Measurements from ENCODE around the gene INO80C.

INO80C gene, protein sequence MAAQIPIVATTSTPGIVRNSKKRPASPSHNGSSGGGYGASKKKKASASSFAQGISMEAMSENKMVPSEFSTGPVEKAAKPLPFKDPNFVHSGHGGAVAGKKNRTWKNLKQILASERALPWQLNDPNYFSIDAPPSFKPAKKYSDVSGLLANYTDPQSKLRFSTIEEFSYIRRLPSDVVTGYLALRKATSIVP

DNA sequence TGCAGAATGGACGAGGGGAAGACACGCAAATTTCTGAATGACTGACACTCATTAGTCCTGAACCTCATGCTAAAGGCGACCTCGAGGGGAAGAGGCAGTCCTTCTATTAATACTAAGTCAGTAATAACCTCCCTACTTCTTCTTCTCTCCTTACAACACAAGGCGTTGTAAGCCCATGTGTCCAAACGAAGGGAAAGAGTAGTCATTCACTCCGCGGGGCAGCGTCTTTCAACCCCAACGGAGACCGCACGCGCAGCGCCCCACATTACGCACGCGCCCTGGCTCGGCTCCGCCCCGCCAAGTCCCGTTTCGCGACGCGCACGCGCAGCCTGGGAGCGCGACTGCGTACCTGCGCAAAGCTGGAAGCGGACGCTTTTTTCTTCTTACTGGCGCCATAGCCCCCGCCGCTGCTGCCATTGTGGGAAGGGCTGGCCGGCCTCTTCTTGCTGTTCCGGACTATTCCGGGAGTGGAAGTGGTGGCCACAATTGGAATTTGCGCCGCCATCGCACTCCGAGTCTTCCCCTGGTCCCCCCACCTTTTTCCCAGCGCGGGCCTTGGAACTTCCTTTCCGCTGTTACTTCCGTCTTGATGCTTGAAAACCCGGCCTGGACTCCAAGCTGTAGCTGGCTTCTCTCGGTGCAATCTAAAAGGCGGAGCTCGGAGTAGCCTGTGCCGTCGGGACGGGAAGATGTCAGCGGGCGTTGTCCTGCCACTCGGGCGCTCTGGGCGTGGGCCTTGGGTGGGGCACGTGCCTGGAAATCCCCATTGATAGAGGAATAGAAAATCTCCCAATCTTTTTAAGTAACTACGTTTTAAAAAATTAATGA, at the start of gene INO80C:
Gene INO80C (minus strand): TSS at position 591 of the 828 bp plus-strand sequence. CDS start 86 bp downstream, at position 505.
- peak; percentile 90 for DNase-seq (ENCODE audit: low spot score)

DNA sequence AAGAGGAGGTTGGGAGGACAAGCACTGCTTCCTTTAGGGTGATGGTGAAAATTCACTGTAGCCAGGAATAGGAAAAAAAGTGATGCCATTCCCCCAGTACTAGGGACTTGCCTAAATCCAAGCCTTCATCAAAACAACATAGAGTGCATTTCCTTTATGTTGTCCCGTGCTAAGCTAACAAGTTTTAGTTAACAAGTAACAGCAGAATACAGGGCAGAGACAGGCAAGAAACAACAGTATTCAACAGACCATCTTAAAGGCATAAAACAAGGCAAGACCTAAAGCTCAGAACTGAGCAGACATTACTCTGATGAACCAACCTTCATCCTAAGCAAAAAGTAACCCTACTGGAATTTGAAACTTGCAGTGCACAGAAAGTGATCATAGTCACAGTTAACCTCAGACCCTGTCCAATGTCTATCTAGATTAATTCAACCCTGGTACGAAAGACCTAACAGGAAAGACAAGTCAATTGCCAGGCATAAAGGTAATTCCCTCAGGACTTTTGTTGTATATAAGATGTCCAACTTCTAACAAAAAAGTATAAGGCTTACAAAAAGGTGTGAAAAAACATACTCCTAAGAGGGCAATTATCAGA, 49.3 kb upstream of the INO80C start:
- DNase-seq (ENCODE audit: low spot score): no peak

DNA sequence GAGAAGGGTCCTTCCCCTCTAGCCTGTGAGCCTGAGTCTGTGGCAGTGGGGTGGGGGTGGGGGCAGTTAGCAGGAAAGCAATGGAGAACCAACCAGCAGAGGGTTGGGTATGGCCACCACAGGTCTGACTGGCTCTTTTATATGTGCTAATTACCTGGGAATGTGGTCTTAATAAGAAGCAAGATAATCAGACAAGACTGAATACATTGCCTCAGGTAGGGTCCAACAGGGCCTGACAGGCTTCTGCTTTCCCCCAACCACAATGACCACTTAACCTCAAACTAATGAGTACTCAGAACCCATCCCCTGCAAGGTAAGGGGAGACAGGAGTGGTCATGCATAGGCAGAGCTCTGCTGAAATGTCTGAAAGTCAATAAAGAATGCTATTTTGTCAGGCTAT, 44.6 kb upstream of the INO80C start:
- no peak for DNase-seq (ENCODE audit: low spot score)

- DNase-seq (ENCODE audit: low spot score): no peak
These were observed 37.5 kb upstream of the INO80C start for GRCh38 chr18:35535297-35535696.

- no peak for DNase-seq (ENCODE audit: low spot score)
These were observed 36.2 kb upstream of the INO80C start for GRCh38 chr18:35533916-35534405.

DNA sequence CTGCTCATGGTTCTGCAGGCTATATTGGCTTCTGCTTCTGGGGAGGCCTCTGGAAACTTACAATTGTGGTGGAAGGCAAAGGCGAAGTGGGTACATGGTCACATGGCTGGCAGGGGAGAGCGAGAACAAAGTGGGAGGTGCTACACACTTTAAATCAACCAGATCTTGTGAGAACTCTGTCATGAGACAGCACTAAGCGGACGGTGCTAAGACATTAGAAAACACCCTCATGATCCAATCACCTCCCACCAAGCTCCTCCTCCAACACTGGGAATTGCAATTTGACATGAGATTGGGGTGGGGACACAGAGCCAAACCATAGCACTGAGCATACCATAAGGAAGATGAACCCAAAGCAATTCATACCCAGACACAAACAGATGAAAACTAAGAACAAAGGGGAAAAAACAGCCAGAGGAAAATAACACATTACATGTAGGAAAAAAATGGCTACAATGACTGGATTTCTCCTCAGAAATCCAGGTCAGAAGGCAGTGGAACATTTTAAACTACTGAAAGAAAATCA, 31.1 kb upstream of the INO80C start:
- no peak for DNase-seq (ENCODE audit: low spot score)

DNA sequence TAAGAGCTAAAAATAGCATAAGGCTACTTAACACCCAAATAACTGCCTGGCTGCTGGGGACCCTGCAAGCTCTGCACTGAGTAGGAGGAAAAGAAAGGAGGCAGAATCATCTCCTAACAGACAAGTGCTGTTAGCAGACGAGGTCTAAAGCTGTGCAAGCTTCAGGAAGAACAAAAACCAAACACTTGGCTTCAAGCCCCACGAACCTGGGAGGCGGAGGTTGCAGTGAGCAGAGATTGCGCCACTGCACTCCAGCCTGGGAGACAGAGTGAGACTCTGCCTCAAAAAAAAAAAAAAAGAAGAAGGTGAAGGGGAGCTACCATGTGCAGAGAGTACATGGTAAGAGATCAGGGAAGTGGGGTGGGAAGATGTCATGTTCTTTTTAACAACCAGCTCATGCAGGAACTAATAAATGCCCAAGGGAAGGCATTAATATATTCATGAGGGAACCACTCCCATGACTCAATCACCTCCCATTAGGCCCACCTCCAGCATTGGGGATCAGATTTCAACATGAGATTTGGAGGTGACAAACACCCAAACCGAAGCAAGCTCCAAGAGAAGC, 28.8 kb upstream of the INO80C start:
- no peak for DNase-seq (ENCODE audit: low spot score)

GRCh38 chr18:35525795-35526494, 28.2 kb upstream of the INO80C start:
- DNase-seq (ENCODE audit: low spot score): no peak

DNA sequence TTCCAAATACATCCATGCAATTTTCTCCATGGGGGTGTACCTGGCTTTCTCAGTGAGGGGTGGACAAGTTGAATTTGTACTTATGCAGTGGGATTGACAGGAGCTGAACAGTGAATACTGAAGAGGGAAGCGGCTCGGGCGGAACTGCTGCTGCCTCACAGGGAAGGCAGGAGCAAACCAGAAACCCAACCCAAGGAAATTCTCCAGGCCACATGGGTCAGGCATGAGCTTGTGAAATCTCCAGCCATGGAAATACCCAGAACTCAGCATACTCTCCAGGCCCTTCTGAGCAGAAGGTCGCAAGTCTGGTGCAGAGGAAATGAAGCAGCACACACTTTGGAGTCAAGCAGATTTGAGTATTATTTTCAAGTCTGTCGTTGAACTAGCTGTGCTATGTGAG, 26.5 kb upstream of the INO80C start:
- DNase-seq (ENCODE audit: low spot score): peak; percentile 37

DNA sequence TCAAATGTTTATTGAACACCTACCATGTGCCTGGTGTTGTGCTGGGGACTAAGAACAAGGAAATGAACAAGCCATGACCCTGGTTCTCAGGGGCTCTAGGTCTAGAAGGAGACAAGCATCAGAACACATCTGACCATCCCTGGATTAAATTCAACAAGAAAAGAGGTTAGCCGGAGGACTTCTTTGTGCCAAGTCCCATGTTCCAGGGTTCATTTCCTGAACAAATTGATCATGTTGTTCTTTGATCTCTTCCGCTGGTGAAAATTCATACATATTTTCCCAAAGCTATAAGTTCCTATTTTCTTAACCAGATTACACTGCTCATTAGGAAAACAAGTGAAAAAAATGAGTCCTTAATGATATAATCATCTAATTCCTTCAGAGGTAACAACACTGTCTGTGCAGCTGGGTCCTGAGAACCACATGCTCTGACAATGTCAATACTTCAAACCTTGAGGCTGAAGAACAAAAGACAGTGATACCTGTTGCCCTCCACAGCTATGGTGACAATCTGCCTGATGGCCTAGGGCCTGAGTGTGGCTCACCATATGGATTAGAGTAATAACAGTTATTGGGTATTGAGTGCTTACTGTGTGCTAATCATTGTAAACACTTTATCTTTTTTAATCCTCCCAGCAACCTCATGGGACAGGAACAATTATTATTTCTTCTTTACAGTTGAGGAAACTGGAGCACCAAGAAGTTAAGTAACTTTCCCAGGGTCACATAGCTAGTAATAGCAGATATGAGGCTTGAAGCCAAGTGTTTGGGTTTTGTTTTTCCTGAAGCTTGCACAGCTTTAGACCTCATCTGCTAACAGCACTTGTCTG, 24.6 kb upstream of the INO80C start:
- no peak for DNase-seq (ENCODE audit: low spot score)

- DNase-seq (ENCODE audit: low spot score): no peak
These were observed 23.4 kb upstream of the INO80C start for GRCh38 chr18:35521133-35521532.

DNA sequence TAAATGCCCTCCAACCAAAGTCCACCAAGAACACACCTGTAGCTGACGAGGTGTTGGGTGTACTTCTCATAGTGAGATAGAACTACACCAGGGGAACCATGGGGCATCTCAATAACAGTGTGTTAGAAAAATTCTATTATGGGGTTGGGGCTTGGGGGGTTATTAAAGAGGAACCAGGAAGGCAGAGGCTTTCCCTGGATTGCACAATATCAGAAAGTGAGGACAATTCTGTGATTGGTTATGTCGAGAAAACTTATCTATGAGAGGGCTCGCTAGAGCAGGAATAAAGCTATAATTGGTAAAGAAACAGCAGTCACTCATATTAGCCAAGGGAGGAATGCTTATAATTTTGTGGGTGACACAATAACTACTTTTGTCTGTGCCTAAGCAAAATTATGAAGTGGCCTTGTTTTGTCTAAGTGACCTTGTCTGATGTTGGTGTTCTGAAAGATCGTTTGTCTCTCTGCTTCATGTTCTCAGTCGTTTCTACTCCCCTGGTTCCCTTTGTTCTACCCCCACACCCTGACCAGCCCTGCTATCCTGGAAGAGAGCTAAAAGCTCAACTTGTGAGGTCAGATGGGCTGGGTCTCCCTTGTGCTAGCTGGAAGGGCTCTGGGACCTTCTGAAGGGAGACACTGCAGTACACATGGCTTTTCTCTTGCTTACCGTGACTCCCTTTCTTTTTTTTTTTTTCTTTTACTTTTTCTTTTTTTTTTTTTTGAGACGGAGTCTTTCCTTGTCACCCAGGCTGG, 21.6 kb upstream of the INO80C start:
- no peak for DNase-seq (ENCODE audit: low spot score)

DNA sequence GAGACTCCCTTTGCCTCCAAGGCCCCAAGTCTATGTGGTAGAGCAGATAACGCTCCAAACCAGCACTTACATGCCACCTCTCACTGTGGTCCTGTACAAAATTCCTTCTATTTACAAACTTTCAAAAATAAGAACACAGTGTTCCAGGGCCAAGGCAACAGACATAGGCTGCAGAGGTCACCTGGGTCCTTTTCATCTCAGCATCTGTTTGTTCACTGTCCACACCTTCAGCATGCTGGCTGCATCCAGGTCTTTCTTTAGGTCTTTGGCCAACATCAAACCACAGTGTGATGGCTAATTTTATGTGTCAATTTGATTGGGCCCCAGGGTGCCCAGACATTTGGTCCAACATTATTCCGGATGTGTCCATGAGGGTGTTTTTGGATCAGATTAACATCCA, 20.0 kb upstream of the INO80C start:
- no peak for DNase-seq (ENCODE audit: low spot score)

DNA sequence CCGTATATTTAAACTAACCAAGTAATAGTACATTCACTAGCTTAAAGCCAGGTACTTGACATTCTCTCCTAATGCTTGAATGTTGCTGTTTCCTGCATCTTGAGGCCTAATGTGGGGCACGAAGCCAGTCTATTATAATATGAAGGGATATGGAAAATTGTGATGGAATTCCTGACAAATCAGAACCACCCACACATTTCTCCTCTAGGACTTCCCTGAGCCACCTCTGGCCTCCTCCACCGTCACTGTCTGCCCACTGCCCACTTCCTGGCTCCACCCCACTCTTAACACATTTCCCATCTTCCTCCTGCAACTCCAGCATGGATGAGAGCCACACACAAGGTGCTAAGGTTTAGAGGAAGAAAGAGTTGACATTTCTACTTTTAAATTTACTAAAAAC, 19.0 kb upstream of the INO80C start:
- no peak for DNase-seq (ENCODE audit: low spot score)

GRCh38 chr18:35516351-35516750, 18.6 kb upstream of the INO80C start:
- DNase-seq (ENCODE audit: low spot score): no peak

DNA sequence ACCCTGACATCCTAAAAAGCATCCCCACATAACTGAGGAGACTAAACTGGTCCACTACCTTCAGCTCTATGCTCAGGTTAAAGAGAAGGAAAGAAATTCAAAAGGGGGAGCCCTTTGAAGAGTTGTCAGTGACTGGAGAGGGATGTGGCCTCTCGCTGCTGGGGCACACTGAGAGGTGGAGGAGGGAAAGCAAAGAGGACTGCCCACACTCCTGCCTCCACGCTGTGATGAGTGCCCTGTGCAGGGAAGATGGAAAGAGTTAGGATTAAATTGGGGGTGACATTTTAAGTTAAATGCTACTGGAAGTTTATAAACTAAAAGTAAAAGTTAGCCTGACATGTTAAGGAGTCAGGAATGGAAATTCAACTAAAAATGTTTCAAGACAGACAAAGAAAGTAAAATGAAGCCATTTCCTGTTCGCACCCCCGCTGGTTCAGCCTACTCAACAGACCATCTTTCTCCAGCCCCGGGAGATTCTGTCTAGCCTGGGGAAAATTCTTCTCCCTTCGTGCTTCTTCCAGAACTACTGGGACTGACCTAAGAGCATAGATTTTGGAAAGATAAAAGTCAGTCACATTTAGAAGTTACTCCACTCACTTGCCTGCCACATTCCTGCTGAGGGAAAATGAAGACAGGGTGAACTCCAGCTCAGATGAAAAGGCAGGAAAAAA, 17.8 kb upstream of the INO80C start:
- DNase-seq (ENCODE audit: low spot score): no peak

DNA sequence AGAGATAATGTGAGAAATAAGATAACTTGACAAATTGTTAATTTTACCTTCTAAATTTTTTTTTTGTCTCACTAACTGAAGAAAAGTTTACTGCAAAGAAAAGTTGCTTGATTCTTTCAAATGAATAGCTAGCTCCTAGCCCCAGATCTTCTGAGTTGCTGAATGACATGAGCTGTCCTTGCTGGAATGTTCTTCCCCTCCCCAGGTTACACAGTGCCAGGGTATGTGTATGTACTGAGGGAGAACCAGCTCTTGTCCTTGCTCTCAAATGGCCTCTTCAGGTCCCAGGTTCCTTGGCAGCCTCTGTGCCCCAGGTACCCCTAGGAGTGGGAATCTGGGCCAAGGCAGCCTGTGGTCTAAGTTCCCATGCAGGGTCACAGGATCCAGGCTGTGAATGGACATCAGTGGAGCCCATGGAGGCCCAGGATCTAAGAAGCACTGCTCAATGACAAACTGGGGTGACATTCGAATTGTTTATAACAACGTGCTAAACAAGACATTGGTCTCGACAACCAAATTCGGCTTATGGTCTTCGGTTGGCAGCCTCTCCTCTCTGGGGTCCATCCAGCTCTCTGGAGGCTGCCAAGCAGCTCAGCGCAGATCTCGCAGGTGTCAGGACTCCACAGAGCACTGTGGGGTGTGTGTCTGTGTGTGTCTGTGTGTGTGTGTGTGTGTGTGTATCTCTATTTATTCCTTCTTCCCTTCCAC, 17.1 kb upstream of the INO80C start:
- no peak for DNase-seq (ENCODE audit: low spot score)

DNA sequence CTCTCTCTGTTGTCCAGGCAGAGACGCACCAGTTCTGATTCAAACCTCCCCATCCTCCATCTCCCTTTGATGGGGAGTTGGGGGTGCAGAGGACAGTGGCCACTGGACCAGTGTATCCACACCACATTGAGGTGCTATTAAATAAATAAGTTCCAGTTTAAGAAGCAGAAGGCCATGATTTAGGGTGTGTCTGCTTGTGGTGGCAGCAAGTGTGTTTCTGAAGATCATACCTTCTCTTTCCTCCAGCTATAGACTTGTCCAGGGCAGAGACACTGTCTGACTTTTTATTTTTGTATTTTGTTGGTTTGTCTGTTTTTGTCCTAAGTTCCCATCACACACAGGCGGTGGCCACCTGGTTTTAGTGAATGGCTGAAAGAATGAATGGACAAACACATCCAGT, 16.5 kb upstream of the INO80C start:
- no peak for DNase-seq (ENCODE audit: low spot score)
